GM18861 (cell line): Measurements from ENCODE around the gene PIGL.
"Not testable (repeated sequence)": the region's sequence is repeated elsewhere in the genome, so short reads cannot be mapped to it uniquely, and the experiment has no call there.

Experiments
- ATAC-seq: cut with Tn5 transposase; IDR thresholded peaks from one replicate; pipeline ENCODE4 v1.9.1; 2021; ENCODE audit not compliant: unreplicated experiment

Gene PIGL

GRCh38 chr17:16304830-16305229 is 87.8 kb downstream of the PIGL start:
- ATAC-seq: no peak

DNA sequence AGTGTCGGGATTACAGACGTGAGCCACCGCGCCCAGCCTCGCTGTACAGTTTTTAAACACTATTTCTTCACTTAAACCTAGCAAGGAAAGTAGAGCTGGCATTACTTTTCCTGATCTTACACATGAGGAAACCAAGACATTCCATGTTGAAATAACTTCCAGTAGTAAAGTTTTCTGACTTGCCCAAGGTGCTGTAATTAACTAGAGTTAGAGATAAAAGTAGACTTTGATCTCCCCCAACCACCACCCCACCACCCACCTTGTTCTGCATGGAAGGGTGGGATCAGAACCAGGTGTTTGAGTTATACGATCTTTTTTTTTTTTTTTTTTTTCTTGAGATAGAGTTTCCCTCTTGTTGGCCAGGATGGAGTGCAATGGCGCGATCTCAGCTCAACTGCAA is 89.2 kb downstream of the PIGL start:
- no peak for ATAC-seq

DNA sequence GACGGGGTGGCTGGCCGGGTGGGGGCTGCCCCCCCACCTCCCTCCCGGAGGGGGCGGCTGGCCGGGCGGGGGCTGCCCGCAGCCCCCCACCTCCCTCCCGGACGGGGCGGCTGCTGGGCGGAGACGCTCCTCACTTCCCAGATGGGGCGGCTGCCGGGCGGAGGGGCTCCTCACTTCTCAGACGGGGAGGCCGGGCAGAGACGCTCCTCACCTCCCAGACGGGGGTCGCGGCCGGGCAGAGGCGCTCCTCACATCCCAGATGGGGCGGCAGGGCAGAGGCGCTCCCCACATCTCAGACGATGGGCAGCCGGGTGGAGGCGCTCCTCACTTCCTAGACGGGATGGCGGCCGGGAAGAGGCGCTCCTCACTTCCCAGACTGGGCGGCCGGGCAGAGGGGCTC is 95.1 kb downstream of the PIGL start:
- not testable (repeated sequence) for ATAC-seq

DNA sequence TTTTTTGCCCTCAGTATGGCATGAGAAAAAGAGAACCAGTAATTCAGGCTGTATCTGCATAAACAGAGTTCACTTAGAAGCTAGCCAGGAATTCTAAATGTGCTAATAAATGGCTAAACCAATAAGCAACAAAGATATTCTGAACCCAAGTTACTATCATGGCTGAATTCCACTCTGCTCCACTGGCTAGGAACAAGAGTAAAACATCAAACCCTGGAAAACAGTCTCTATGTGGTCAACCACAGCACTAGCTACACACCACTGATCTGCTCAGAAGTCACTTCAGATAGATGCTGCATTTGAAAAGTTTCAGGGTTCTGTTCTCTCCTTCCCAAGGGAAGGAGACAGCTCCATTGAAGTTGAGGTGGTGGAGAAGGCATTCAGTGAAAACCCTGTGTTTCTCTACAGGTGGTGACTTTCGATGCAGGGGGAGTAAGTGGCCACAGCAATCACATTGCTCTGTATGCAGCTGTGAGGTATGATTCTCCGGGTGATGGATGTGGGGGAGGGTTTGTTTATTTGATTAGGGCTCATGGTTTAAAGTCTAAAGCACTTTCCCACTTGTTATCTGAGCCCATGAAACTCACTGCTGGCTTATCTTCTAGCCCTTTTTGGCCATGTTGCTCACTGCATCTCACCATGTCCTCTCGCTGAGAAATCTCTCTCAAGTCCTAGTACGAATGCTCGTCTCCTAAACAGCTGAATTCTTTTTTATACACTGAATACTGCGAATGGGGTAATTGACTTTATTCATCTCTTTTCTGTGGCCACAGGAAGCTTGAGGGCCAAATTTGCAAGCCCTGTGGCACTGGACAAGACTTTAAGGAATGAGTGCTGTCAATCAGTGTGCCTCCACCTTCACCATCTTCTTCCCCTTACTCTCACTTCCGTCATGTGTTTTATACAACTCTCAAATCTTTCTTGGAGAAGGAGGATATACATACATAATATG is 96.4 kb downstream of the PIGL start:
- no peak for ATAC-seq

DNA sequence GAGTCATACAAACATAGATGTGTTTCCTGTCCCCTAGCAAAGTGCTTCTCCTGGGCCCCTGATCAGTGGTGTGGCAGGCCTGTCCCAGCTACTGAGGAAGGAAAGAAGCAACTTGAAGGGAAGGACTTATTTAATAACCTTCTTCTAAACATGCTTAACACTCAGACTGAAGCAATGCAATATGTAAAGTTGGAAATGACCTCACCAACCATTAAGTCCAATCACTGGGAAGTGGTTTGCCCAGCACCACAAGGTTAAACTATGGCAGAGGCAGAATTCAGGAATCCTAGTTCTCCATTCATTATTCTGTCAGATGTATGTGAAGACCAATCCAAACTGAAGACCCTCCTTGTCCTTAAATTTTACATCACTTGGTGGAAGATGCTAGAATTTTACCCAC is 97.2 kb downstream of the PIGL start:
- no peak for ATAC-seq

DNA sequence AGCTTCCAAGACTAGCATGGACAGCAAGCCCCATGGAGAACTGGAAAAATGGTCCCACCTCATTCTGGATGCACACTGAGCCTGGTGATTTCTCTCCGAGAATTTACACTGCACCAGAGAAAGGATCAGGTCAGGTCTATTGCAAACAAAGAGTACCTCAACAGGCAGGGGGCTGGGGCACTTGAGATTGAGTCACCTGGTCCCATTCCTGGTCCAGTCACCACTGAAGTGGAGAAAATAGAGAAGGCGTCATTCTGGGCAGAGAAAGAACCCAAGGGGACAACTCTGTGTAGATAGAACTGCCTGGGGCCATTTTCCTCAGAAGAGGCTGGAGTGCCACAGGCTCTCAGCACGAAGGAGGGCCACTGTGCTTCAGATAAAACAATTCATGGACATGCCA is 97.8 kb downstream of the PIGL start:
- no peak for ATAC-seq

- ATAC-seq: no peak
Measured at GRCh38 chr17:16319969-16320368, 103.0 kb downstream of the PIGL start.

- no peak for ATAC-seq
Measured at GRCh38 chr17:16322636-16323035, 105.6 kb downstream of the PIGL start.

- ATAC-seq: no peak
Measured at GRCh38 chr17:16325964-16326363, 109.0 kb downstream of the PIGL start.

- ATAC-seq: no peak
Measured at GRCh38 chr17:16327018-16327417, 110.0 kb downstream of the PIGL start.

DNA sequence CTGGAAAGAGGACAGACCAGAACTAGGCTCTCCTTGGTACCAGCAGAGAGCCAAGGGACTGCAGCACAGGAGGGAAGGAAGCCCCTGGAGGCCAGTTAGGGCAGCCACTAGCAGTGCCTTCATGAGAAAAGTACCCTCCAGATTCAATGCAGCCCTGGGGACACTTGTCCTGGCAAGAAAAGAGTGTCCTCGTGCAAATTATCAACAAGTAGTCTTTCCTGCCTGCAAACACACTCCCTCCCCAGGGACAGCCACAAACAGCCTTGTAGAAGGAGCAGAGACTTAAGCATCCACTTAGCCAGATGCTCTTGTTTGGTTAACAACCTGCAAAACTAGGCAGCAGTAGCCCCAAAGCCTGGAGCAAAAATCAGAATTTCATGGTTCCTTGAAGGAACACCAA is 112.0 kb downstream of the PIGL start:
- ATAC-seq: no peak

- no peak for ATAC-seq
Measured at GRCh38 chr17:16329519-16330271, 112.7 kb downstream of the PIGL start.

GRCh38 chr17:16338391-16338790 is 121.4 kb downstream of the PIGL start:
- no peak for ATAC-seq

- no peak for ATAC-seq
Measured at GRCh38 chr17:16339402-16339801, 122.4 kb downstream of the PIGL start.

DNA sequence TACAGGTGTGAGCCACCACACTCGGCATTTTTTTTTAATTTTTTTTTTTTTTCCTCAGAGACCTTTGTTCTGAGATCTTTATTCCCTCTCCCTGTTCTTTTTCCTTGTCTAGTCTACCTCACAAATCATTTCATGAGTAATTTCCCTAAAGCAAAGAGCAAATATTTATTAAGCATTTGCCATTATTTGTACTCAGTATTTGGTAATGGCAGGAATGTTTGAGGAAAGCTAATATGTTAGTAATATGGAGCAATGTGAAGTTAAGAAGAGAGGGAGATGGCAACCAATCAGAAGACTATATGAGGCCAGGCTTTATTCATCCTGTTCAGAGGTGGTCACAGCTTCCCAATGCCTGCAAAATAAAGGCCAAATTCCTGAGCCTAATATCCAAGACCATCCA is 122.9 kb downstream of the PIGL start:
- no peak for ATAC-seq

- ATAC-seq: no peak
Measured at GRCh38 chr17:16342979-16343378, 126.0 kb downstream of the PIGL start.

- no peak for ATAC-seq
Measured at GRCh38 chr17:16343569-16343968, 126.6 kb downstream of the PIGL start.

DNA sequence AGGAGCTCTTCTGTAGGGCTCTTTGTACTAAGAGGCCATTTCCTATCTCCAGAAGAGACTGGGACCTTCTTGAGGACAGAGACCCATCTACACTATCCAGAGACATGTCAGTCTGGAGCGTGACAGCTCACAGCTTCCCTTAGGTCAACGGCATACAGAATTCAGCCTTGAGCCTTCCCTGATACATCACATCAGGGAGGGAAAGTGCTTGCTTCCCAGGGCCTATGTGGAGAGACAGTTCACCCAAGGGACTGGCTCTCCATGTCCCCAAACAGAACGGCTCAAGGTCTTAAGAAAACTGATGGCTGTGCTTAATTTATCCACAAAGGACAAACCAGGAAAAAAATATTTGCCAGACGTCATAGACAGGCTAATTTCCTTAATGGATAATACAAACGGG is 128.6 kb downstream of the PIGL start:
- no peak for ATAC-seq

GRCh38 chr17:16346721-16347271 is 129.8 kb downstream of the PIGL start:
- no peak for ATAC-seq

DNA sequence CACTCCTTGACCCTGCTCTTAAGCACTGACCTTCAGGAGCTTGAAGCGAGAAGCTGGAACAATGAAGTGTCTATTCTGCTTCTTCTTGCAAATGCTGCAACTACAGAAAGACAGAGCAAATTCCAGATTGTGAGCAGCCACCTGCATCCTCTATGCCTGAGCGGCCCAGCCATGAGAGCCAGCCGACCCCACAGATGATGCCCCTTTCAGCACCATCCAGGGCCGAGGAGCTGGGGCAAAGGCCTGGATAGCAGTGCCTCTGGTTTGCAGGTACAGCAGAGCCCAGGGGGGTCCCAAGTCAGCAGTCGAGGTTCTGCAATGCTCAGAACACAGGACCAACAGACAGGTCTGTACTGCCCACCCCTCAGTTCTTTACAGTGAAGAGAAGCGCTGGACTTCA is 131.6 kb downstream of the PIGL start:
- ATAC-seq: no peak

- ATAC-seq: no peak
Measured at GRCh38 chr17:16349431-16349830, 132.4 kb downstream of the PIGL start.

DNA sequence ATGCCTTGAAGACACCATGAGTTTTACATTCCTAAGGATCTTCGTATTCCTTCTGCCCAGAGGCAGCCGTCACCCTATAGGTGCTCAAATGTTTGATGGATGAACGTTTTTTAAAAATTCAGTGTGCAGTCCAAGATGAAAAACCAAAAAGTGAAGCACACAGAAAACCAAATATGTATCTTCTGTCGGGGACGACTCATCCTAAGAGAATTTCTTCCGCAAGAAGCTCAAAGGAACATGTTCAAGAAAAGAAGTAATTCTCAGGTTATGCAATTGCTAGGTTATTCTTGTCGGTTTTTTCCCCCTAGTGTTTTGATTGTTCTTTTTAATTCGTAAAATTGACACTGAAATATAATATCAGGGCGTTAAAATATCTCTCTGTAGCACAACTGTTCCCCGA is 134.8 kb downstream of the PIGL start:
- ATAC-seq: no peak
